GM19240 (cell line): Measurements from ENCODE around the gene HSD17B13.

Source experiments
- DNase-seq: peaks from one replicate; pipeline ENCODE4 v3.0.0; 2011; ENCODE audit warnings: low spot score; ENCODE audit not compliant: insufficient read length

HSD17B13 gene

DNA sequence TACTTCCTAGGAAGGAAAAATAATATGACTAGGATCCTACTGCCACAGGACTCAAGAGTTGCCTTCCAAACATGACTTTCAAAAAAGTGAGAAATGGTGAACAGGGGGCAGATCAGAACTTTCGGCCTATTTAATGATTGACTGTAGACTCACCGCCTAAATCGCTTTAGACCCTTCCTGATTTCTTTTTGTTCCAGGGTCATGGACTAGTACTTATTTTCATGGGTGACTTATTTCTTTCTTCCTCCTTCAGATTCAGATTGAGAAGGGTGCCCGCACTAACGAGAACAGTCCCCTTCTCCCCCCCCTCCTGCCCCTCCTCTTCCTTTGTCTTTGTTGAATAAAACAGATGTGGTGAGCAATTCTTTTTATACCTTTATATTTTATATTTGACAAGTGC, 54.3 kb downstream of the HSD17B13 start:
- no peak for DNase-seq

DNA sequence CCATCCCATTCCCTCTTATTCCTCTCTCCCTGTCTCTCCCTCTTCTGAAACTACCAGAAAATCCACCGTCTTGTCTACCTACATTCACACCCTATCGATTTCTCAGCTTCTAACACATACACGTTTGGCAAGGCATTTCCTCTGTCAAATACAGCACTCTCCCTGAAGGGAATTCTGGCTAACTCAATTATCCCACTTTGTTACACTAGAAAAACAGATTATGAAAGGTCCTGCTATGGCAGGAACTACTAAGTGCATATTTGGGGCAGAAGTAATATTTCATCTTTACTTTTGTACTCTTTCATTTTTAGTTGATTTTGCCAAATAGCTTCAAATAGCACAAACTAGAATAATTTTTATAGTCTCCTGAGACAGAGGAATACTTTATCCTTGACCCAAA, 55.7 kb downstream of the HSD17B13 start:
- no peak for DNase-seq

DNA sequence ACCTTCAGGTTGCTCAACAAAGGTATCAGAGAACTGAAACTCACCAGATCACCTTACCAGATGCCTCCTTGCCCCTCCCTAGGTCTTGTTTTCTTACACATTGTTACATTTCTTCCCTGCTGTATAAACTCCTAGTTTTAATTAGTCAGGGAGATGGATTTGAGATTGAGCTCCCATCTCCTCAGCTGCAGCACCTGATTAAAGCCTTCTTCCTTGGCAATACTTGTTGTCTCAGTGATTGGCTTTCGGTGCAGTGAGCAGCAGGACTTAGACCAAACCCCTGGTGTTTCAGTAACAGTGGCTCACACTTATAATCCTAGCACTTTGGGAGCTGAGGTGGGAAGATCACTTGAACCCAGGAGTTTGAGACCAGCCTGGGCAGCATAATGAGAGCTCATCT, 59.8 kb downstream of the HSD17B13 start:
- no peak for DNase-seq

DNA sequence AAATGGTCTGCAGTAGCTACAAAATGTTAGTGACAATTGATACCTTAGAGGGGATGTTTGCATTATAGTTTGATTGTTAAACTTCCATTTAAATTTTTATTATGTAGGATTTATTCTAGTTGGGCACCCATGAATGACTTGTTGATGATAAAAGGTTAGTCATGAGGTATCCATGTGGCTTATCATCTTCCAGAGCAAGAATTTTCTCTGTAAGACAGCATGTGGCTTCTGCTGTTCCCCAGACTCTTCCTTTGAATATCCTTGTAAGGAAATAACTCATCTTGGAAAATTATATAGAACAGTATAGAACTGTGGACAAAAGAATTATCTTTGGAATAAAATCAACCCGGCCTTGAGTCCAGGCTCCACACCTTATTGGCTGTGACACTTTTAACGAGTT, 62.2 kb downstream of the HSD17B13 start:
- no peak for DNase-seq

DNA sequence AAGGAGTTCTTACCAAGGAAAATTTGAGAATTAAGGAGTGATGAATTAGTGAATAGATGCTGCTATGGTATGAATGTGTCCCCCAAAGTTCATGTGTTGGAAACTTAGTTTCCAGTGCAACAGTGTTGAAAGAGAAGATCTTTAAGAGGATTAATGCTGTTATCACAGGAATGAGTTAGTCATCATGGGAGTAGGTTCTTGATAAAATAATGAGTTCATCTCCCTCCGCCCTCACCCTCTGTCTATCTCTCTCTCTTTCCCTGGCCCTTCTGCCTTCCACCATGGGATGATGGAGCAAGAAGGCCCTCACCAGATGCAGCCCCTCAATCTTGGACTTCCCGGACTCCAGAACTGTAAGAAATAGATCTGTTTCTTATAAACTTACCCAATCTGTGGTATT, 64.0 kb downstream of the HSD17B13 start:
- DNase-seq = no peak

DNA sequence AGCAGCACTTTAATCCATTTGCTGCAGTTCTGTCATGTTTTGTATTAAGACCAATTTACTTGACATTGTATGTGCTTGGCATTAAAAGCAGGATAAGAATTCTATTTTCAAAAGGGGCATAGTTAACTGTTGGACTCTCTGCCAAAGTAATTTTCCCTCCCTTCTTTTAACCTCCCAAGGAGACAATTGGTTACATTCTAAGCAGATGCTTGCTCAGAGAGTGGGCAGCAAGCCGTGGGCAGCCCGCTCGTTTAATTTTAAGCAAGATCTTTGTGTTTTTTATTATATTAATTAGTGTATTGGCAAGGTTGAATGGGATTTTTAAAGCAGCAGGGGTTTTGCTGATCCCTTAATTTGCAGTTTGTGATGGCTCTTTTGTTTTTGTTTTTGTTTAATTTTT, 65.2 kb downstream of the HSD17B13 start:
- DNase-seq = no peak

DNA sequence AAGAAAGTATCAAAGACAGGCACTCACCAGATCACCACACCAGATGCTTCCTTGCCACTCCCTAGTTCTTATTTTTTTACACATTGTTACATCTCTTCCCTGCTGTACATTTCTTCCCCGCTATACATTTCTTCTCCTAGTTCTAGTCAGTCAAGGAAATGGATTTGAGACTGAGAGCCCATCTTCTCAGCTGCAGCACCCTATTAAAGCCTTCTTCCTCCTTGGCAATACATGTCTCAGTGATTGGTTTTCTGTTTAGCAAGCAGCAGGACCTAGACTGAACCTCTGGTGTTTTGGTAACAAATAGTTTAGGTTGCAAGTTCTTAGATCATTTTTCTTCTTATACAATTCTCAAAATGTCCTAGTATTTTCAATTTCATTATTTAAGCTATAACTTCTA, 66.9 kb downstream of the HSD17B13 start:
- no peak for DNase-seq
